Urinary bladder (tissue), 4 donors: ENCODE data around the gene RNPEP. TPM values are rescaled to one million over a fixed set of nuclear protein-coding genes. Genes with fewer than 3 reads are reported as not detected.
A peak's percentile ranks its signal among the peaks of the same experiment; 100 is the strongest.

Experiments used
- DNase-seq: peaks from one replicate; pipeline ENCODE4 v3.0.0-alpha.2; 2015; ENCODE audit errors: extremely low spot score
- H3K27ac ChIP-seq: one replicate; pipeline ENCODE4 v1.5.1; 2013; ENCODE audit warnings: low read depth, mild to moderate bottlenecking, moderate library complexity
- H3K36me3 ChIP-seq: one replicate; pipeline ENCODE4 v1.6.1; 2013; ENCODE audit warnings: mild to moderate bottlenecking, moderate library complexity; ENCODE audit not compliant: insufficient read depth
- H3K4me1 ChIP-seq: one replicate; pipeline ENCODE4 v1.6.1; 2013; ENCODE audit warnings: mild to moderate bottlenecking, moderate library complexity; ENCODE audit not compliant: insufficient read depth
- H3K4me3 ChIP-seq: one replicate; pipeline ENCODE4 v1.5.1; 2013; ENCODE audit warnings: low read depth, low read length
- WGBS: extraction: QIAGEN DNeasy Blood & Tissue Kit; methylation state at CpG from one replicate; pipeline ENCODE4 v1.1.7; 2013; 5-methylcytosine and 5-hydroxymethylcytosine counted together
- polyA plus RNA-seq: library from polyadenylated mRNA; stranded (reverse); fragments of 200-250 nt; gene quantifications from one replicate; pipeline ENCODE4 v1.2.3, GENCODE V29; 2013
- total RNA-seq: library from RNA; depleted of rRNA; stranded (reverse); fragments of >200 nt; gene quantifications from one replicate; pipeline ENCODE4 v1.2.3, GENCODE V29; 2014
- donor health status: healthy with polysubstance abuse.
- donor health status: healthy.

The RNPEP gene
- total and polyA plus RNA-seq, 2 donors, result 24.0 to 31.6 TPM

GRCh38 chr1:201982082-201982622 is 296 bp upstream of the RNPEP start:
- Histone ChIP-seq H3K4me1 (no peaks in the 10 kb centered on the region), H3K36me3 (no peaks in the 10 kb centered on the region), H3K27ac (peak overlapping the region; percentile 93), H3K4me3 (peak overlapping the region; percentile 92)
- no peak for DNase-seq
- WGBS, result 9% methylated on average over 31 of the region's 31 CpGs

- WGBS, result 8% methylated on average over 11 of the region's 11 CpGs
- no peaks in the 10 kb centered on the region for H3K36me3 ChIP-seq
- no peak for DNase-seq
- H3K4me1 ChIP-seq, result no peaks in the 10 kb centered on the region
- H3K4me3 ChIP-seq, result peak overlapping the region; percentile 92
- H3K27ac ChIP-seq, result peak overlapping the region; percentile 93
These were observed 945 bp downstream of the RNPEP start for GRCh38 chr1:201983380-201983805.

- DNase-seq, result no peak
- Histone ChIP-seq H3K36me3 (no peaks in the 10 kb centered on the region), H3K4me1 (no peaks in the 10 kb centered on the region), H3K4me3 (no peak overlapping the region), H3K27ac (no peak overlapping the region)
- 96% methylated on average over 3 of the region's 3 CpGs for WGBS
These were observed 2.0 kb downstream of the RNPEP start for GRCh38 chr1:201984446-201984845.

- no peaks in the 10 kb centered on the region for H3K4me1 ChIP-seq
- no peak overlapping the region for H3K27ac ChIP-seq
- 93% methylated on average over 2 of the region's 2 CpGs for WGBS
- no peak for DNase-seq
- peaks cover 4% of the 10 kb centered on the region for H3K36me3 ChIP-seq
- H3K4me3 ChIP-seq, result no peak overlapping the region
These were observed 2.9 kb downstream of the RNPEP start for GRCh38 chr1:201985355-201985754.

- DNase-seq, result no peak
- H3K4me1 ChIP-seq, result no peaks in the 10 kb centered on the region
- 79% methylated on average over 7 of the region's 7 CpGs for WGBS
- no peak overlapping the region for H3K27ac ChIP-seq
- H3K36me3 ChIP-seq, result peaks cover 6% of the 10 kb centered on the region
- H3K4me3 ChIP-seq, result no peak overlapping the region
These were observed 6.2 kb downstream of the RNPEP start for GRCh38 chr1:201988601-201989000.

- DNase-seq, result no peak
- WGBS, result 96% methylated on average over 10 of the region's 10 CpGs
- Histone ChIP-seq H3K27ac (no peak overlapping the region), H3K4me1 (no peaks in the 10 kb centered on the region), H3K4me3 (no peak overlapping the region), H3K36me3 (peaks cover 6% of the 10 kb centered on the region)
These were observed 7.1 kb downstream of the RNPEP start for GRCh38 chr1:201989354-201990128.

- 58% methylated on average over 6 of the region's 6 CpGs for WGBS
These were observed 8.0 kb downstream of the RNPEP start for GRCh38 chr1:201990427-201990826.

GRCh38 chr1:201999625-202000238 is 17.3 kb downstream of the RNPEP start:
- Histone ChIP-seq H3K36me3 (peaks cover 2% of the 10 kb centered on the region), H3K27ac (no peak overlapping the region), H3K4me3 (no peak overlapping the region), H3K4me1 (no peaks in the 10 kb centered on the region)
- no peak for DNase-seq
- 62% methylated on average over 16 of the region's 16 CpGs for WGBS

More at GRCh38 chr1:201990427-201990826, 8.0 kb downstream of the RNPEP start:
- no peak overlapping the region for H3K4me3 ChIP-seq
- H3K36me3 ChIP-seq, result peaks cover 6% of the 10 kb centered on the region
- no peaks in the 10 kb centered on the region for H3K4me1 ChIP-seq
- no peak overlapping the region for H3K27ac ChIP-seq
- DNase-seq, result no peak

- Histone ChIP-seq H3K27ac (no peak overlapping the region), H3K4me3 (no peak overlapping the region), H3K36me3 (no peaks in the 10 kb centered on the region), H3K4me1 (no peaks in the 10 kb centered on the region)
- WGBS, result 81% methylated on average over 9 of the region's 9 CpGs
- no peak for DNase-seq
These were observed 20.1 kb downstream of the RNPEP start for GRCh38 chr1:202002507-202002906.

- no peaks in the 10 kb centered on the region for H3K36me3 ChIP-seq
- DNase-seq, result no peak
- H3K4me3 ChIP-seq, result no peak overlapping the region
- H3K27ac ChIP-seq, result no peak overlapping the region
- WGBS, result 71% methylated on average over 9 of the region's 9 CpGs
- H3K4me1 ChIP-seq, result no peaks in the 10 kb centered on the region
These were observed 22.3 kb downstream of the RNPEP start for GRCh38 chr1:202004711-202005110.

GRCh38 chr1:202005958-202006357 is 23.5 kb downstream of the RNPEP start:
- Histone ChIP-seq H3K36me3 (no peaks in the 10 kb centered on the region), H3K27ac (no peak overlapping the region), H3K4me3 (no peak overlapping the region), H3K4me1 (no peaks in the 10 kb centered on the region)
- 77% methylated on average over 2 of the region's 2 CpGs for WGBS
- DNase-seq, result no peak

GRCh38 chr1:202007304-202007703 is 24.9 kb downstream of the RNPEP start:
- no peak for DNase-seq
- no peak overlapping the region for H3K27ac ChIP-seq
- no peaks in the 10 kb centered on the region for H3K36me3 ChIP-seq
- 57% methylated on average over 8 of the region's 8 CpGs for WGBS
- no peaks in the 10 kb centered on the region for H3K4me1 ChIP-seq
- no peak overlapping the region for H3K4me3 ChIP-seq

- Histone ChIP-seq H3K4me3 (no peak overlapping the region), H3K27ac (no peak overlapping the region), H3K36me3 (no peaks in the 10 kb centered on the region), H3K4me1 (no peaks in the 10 kb centered on the region)
- DNase-seq, result no peak
- WGBS, result 52% methylated on average over 11 of the region's 11 CpGs
These were observed 25.5 kb downstream of the RNPEP start for GRCh38 chr1:202007805-202008489.
